ENCODE data around the gene SLC14A1.

Gene SLC14A1

DNA sequence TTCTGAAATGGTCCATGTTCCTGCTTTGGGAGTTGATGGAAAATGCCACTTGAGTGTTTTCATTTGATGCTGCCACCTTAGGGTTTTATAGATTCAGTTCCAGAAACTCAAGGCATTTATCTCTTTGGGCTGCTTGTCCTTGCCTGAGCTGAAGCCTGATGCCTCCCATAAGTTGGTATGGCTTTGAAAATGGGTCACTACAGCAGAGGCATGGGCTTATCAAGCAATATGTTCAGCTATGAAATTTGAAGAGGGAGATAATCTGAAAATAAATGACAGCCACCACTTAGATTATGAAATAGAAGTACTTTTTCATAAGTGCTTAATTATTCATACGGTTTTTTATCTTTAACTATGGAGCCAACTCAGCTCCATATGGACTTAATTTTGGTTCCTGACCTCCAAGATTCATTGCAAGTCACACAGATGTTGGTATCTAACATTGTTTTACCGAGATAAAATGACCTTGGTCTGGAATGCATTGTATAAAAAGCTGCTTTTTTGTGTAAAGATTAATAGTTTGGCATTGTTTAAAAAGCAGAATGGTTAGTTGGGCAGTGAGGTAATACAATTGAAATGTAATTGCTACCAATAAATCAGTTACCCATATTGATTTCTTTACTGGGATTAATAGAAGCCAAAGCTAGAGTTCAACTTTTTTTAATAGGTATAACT lies 4.5 kb downstream of the SLC14A1 start:
- Mint-ChIP-seq H3K27me3 (no peaks in the 10 kb centered on the region), H3K4me3 (no peak overlapping the region), H3K27ac (ENCODE audit: low read depth) (no peak overlapping the region), H3K4me1 (no peaks in the 10 kb centered on the region), H3K36me3 (ENCODE audit: insufficient read depth) (peaks cover 3% of the 10 kb centered on the region), H3K9me3 (no peaks in the 10 kb centered on the region)
- no peak for DNase-seq (ENCODE audit: low spot score in 2 of 2)
- no peak for ATAC-seq (replicated peaks; ENCODE audit: extremely low read depth, poor library complexity, severe bottlenecking)

DNA sequence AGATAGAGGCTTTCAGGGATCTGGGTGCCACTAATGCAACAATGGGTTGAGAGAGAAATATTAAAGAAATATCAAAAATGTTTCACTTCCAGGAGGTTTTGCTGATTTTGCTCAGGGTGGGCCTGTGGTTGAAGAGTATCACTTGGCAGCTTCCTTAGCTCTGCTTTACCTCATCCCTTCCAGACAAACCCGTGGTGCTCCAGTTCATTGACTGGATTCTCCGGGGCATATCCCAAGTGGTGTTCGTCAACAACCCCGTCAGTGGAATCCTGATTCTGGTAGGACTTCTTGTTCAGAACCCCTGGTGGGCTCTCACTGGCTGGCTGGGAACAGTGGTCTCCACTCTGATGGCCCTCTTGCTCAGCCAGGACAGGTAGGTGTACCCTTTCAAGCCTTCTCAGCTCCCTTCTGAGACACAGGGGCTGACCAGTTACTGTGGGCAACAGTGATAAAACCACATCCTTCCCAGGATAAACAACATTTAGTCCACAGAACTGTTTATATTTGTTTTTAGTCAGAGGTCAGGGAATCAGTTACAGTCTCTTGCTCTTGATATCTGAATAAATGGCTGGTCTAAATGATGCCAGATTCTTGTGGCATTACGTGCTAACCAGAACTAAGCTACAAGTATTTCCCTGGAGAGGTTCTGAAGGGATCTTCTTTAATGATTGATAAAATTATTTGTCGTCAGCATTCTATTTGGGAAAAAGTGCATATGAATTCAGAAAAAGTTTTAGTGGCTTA lies 7.0 kb downstream of the SLC14A1 start:
- ATAC-seq (replicated peaks; ENCODE audit: extremely low read depth, poor library complexity, severe bottlenecking) (no peak), DNase-seq (ENCODE audit: low spot score in 2 of 2) (no peak)
- Mint-ChIP-seq H3K9me3 (no peaks in the 10 kb centered on the region), H3K4me3 (no peak overlapping the region), H3K36me3 (ENCODE audit: insufficient read depth) (no peaks in the 10 kb centered on the region), H3K27me3 (no peaks in the 10 kb centered on the region), H3K4me1 (no peaks in the 10 kb centered on the region), H3K27ac (ENCODE audit: low read depth) (no peak overlapping the region)

DNA sequence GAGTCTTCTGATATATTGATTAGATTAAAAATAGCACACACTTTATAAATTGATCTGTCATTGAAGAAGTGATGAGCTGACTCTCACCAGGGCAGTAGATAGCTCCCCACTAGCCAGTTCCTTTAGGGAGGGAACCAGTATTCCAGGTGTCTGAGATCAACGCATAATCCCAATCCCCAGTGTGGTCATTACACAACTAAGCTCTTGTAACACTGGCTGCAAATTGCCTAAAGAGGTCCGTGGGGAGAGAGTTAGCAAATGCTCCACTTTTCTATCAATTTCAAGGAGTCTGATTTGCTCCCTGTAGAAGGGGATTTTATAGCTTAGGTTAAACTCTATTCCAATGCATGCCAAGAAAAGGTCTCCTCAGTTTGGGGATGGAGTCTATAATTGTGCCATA lies 7.7 kb downstream of the SLC14A1 start:
- Mint-ChIP-seq H3K4me1 (no peaks in the 10 kb centered on the region), H3K4me3 (no peak overlapping the region), H3K9me3 (no peaks in the 10 kb centered on the region), H3K27ac (ENCODE audit: low read depth) (no peak overlapping the region), H3K27me3 (no peaks in the 10 kb centered on the region), H3K36me3 (ENCODE audit: insufficient read depth) (no peaks in the 10 kb centered on the region)
- no peak for ATAC-seq (replicated peaks; ENCODE audit: extremely low read depth, poor library complexity, severe bottlenecking)
- no peak for DNase-seq (ENCODE audit: low spot score in 2 of 2)

DNA sequence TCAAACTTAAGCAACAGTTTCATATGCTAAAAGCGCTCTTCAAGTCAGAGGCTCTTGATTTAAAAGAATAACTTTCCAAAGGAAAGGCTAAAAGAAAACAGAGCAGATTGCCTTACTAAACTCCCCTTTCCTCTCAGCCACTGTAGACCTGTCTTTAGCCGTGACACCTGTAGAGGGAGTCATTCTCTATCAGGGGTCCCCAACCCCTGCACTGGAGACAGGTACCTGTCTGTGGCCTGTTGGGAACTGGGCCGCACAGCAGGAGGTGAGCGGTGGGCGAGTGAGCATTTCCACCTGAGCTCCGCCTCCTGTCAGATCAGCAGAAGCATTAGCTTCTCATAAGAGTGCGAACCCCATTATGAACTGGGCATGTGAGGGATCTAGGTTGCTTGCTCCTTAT lies 9.6 kb downstream of the SLC14A1 start:
- Mint-ChIP-seq H3K9me3 (no peaks in the 10 kb centered on the region), H3K36me3 (ENCODE audit: insufficient read depth) (no peaks in the 10 kb centered on the region), H3K27ac (ENCODE audit: low read depth) (no peak overlapping the region), H3K27me3 (no peaks in the 10 kb centered on the region), H3K4me3 (no peak overlapping the region), H3K4me1 (no peaks in the 10 kb centered on the region)
- DNase-seq (ENCODE audit: low spot score in 2 of 2) (no peak), ATAC-seq (replicated peaks; ENCODE audit: extremely low read depth, poor library complexity, severe bottlenecking) (no peak)

DNA sequence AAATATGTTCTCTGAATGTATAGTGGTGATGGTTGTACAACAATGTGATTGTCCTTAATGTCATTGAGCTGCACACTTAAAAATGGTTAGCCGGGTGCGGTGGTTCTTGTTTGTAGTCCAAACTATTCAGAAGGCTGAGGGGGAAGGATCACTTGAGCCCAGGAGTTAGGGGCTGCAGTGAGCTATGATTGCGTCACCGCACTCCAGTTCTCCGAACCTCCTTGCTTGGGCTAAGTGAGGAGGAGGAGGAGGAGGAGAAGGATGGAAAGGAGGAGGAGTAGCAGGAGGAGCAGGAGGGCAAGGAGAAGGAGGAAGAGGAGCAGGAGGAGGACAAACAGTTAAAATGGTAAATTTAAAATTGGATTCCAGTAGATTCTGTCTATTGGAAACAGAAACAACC lies 10.5 kb downstream of the SLC14A1 start:
- ATAC-seq (replicated peaks; ENCODE audit: extremely low read depth, poor library complexity, severe bottlenecking) = no peak
- H3K4me1 Mint-ChIP-seq = no peaks in the 10 kb centered on the region
- no peak overlapping the region for H3K4me3 Mint-ChIP-seq
- H3K9me3 Mint-ChIP-seq = no peaks in the 10 kb centered on the region
- DNase-seq (ENCODE audit: low spot score in 2 of 2) = no peak
- H3K27ac Mint-ChIP-seq (ENCODE audit: low read depth) = no peak overlapping the region
- peaks cover 2% of the 10 kb centered on the region for H3K36me3 Mint-ChIP-seq (ENCODE audit: insufficient read depth)
- H3K27me3 Mint-ChIP-seq = no peaks in the 10 kb centered on the region

DNA sequence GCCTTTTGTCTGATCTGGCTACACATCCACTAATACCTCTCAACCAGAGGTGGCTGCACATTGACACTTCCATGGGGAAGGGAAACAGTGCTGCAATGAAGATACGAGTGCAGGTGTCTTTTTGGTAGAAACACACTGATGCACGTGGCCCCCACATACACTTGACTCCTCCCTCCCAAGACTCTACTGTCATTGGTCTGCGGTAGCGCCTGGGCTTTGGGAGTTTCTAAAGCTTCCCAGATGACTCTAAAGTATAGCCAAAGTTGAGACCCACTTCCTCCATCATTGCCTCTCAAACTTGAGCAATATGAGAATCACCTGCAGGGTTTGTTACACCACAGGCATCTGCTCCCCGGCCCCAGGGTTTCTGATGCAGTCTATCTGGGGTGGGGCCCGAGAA lies 11.0 kb downstream of the SLC14A1 start:
- Mint-ChIP-seq H3K9me3 (no peaks in the 10 kb centered on the region), H3K27me3 (no peaks in the 10 kb centered on the region), H3K4me1 (no peaks in the 10 kb centered on the region), H3K36me3 (ENCODE audit: insufficient read depth) (peaks cover 2% of the 10 kb centered on the region), H3K27ac (ENCODE audit: low read depth) (no peak overlapping the region), H3K4me3 (no peak overlapping the region)
- no peak for DNase-seq (ENCODE audit: low spot score in 2 of 2)
- no peak for ATAC-seq (replicated peaks; ENCODE audit: extremely low read depth, poor library complexity, severe bottlenecking)

DNA sequence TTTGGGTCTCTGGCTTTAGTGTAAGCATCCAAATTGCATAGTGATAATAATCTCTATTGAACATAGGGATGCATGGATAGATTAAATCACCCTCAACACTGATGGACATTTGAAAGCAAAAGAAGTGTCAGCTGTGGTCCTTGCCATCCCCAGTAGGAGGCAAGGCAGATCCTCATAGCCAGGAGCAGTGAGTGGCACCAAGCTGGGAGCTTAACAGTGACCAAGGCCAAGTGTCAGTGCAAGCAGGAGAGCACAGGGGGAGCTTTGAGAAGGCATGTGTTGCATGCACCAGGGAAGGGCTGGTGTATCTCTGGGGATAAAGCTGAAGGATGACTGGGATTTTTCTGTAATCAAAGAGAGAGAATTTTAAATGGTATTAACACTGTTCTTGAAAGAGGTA lies 14.7 kb downstream of the SLC14A1 start:
- DNase-seq (ENCODE audit: low spot score in 2 of 2) (no peak), ATAC-seq (replicated peaks; ENCODE audit: extremely low read depth, poor library complexity, severe bottlenecking) (no peak)
- Mint-ChIP-seq H3K4me1 (no peaks in the 10 kb centered on the region), H3K36me3 (ENCODE audit: insufficient read depth) (peaks cover 8% of the 10 kb centered on the region), H3K27me3 (no peaks in the 10 kb centered on the region), H3K9me3 (no peaks in the 10 kb centered on the region), H3K27ac (ENCODE audit: low read depth) (no peak overlapping the region), H3K4me3 (no peak overlapping the region)

DNA sequence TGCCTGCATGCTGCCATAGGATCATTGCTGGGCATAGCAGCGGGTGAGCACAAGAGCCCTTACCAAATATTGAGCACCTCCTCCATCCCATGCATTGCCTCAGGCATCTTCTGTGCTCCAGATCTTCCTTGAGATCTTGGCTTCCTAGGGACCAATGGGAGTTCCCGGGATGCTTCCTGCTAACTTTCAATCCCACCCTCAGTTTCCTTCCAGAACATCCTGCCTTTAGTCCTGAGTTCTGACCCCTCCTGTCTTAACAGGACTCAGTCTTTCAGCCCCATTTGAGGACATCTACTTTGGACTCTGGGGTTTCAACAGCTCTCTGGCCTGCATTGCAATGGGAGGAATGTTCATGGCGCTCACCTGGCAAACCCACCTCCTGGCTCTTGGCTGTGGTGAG lies 15.3 kb downstream of the SLC14A1 start:
- DNase-seq (ENCODE audit: low spot score in 2 of 2) (no peak), ATAC-seq (replicated peaks; ENCODE audit: extremely low read depth, poor library complexity, severe bottlenecking) (no peak)
- H3K27ac Mint-ChIP-seq (ENCODE audit: low read depth) = no peak overlapping the region
- no peaks in the 10 kb centered on the region for H3K9me3 Mint-ChIP-seq
- peaks cover 8% of the 10 kb centered on the region for H3K36me3 Mint-ChIP-seq (ENCODE audit: insufficient read depth)
- H3K27me3 Mint-ChIP-seq = no peaks in the 10 kb centered on the region
- no peak overlapping the region for H3K4me3 Mint-ChIP-seq
- no peaks in the 10 kb centered on the region for H3K4me1 Mint-ChIP-seq

DNA sequence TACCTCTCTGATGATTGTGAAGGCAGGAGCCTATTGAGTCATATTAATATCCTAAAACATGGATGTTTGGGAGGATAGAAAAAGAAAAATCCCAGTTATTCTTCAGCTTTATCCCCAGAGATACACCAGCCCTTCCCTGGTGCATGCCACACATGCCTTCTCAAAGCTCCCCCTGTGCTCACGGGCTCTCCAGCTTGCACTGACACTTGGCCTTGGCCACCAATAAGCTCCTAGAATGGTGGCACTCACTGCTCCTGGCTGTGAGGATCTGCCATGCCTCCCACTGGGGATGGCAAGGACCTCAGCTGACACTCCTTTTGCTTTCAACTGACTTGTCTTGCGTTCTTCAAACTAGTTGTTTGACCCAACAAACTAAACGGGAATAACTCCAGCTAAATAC lies 15.9 kb downstream of the SLC14A1 start:
- Mint-ChIP-seq H3K36me3 (ENCODE audit: insufficient read depth) (peaks cover 8% of the 10 kb centered on the region), H3K9me3 (no peaks in the 10 kb centered on the region), H3K27me3 (no peaks in the 10 kb centered on the region), H3K4me3 (no peak overlapping the region), H3K4me1 (no peaks in the 10 kb centered on the region), H3K27ac (ENCODE audit: low read depth) (no peak overlapping the region)
- ATAC-seq (replicated peaks; ENCODE audit: extremely low read depth, poor library complexity, severe bottlenecking) (no peak), DNase-seq (ENCODE audit: low spot score in 2 of 2) (no peak)

DNA sequence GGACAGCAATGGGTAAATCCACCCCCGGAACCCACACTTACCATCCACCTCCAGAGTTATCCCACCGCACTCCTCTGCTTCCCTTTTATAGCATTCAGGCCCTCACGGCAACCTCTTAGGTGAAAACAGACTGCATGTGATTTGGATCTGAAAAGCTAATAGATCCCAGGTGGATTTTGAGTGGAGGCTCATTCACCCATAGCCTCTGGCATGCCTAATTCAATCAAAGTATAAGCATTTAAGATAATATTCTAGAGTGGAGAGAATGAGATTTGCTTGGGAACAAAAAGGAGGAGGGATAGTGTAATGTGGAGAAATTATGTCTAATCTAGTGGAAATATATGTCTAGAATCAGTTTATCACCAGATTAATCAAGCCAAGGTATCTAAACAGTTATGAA lies 17.1 kb downstream of the SLC14A1 start:
- peaks cover 8% of the 10 kb centered on the region for H3K36me3 Mint-ChIP-seq (ENCODE audit: insufficient read depth)
- H3K27ac Mint-ChIP-seq (ENCODE audit: low read depth) = no peak overlapping the region
- DNase-seq (ENCODE audit: low spot score in 2 of 2) = no peak
- H3K27me3 Mint-ChIP-seq = no peaks in the 10 kb centered on the region
- H3K9me3 Mint-ChIP-seq = no peaks in the 10 kb centered on the region
- ATAC-seq (replicated peaks; ENCODE audit: extremely low read depth, poor library complexity, severe bottlenecking) = no peak
- no peaks in the 10 kb centered on the region for H3K4me1 Mint-ChIP-seq
- H3K4me3 Mint-ChIP-seq = no peak overlapping the region

DNA sequence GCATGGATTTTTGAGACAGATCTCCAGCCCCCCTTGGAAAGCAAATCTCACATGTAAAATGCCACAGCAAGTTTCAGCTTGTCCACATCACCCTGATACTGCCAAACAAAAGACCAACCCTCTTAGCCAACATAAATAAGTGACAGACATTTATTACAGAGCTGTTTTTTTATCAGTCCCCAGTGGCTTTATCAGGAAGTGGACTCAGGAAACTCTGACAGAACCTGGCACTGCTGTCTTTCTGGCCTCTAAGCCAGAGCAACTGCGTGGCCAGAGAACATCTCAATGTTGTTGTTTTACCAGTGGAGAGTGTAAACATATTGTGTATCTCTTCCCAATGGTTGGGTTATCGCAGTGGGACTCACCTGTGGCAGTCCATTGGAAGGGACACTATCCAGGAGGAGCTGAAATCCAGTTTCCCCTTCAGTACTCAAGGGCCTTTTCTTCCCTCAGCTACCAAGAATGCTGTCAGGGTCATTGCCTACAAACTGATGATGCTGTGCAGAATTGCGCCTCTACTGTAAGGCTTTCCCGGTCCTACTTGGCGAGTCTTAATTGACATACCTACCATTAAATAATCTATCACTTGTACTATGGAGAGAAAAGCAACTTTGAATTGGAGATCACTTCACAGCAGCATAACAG lies 22.0 kb downstream of the SLC14A1 start:
- Mint-ChIP-seq H3K27ac (ENCODE audit: low read depth) (no peak overlapping the region), H3K36me3 (ENCODE audit: insufficient read depth) (peaks cover 5% of the 10 kb centered on the region), H3K4me3 (no peak overlapping the region), H3K9me3 (no peaks in the 10 kb centered on the region), H3K4me1 (no peaks in the 10 kb centered on the region), H3K27me3 (no peaks in the 10 kb centered on the region)
- ATAC-seq (replicated peaks; ENCODE audit: extremely low read depth, poor library complexity, severe bottlenecking) (no peak), DNase-seq (ENCODE audit: low spot score in 2 of 2) (no peak)

DNA sequence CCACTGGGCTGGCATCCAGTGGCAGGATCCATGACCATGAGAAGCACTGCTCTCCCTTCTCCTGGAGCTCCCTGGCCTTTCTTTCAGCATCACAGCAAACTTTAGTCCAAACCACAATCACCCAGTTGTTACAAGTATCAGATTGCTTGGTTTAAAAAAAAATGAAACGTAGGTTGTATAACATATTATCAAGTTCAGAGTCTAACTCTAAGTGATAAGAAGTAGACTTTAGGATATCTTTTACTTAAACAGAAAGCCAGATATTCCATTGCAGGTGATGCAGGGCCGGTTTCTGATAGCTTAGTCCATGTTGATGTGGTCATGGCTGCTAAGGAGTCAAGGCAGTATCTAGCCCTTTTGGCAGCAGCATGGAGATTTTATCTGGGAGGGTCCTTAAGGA lies 24.5 kb downstream of the SLC14A1 start:
- H3K27ac Mint-ChIP-seq (ENCODE audit: low read depth) = no peak overlapping the region
- no peaks in the 10 kb centered on the region for H3K9me3 Mint-ChIP-seq
- no peaks in the 10 kb centered on the region for H3K4me1 Mint-ChIP-seq
- no peaks in the 10 kb centered on the region for H3K36me3 Mint-ChIP-seq (ENCODE audit: insufficient read depth)
- no peak for DNase-seq (ENCODE audit: low spot score in 2 of 2)
- ATAC-seq (replicated peaks; ENCODE audit: extremely low read depth, poor library complexity, severe bottlenecking) = no peak
- H3K27me3 Mint-ChIP-seq = peaks cover under 1% of the 10 kb centered on the region
- H3K4me3 Mint-ChIP-seq = no peak overlapping the region

All from central memory CD8-positive, alpha-beta T cell (primary cell).